Activated CD8-positive, alpha-beta memory T cell treated with anti-CD3 and anti-CD28 coated beads, Interleukin-2, amount 10 ng/mL, durations not matched to agents 7 days and 5 days (primary cell): ENCODE measurements around the gene ONECUT1. TPM values are rescaled to one million over a fixed set of nuclear protein-coding genes. Genes with fewer than 3 reads are reported as not detected.

Experiments
- ATAC-seq: fragments of 150-1000 bp; cut with Tn5 transposase; one replicate; pipeline ENCODE4 v1.10.0; 2021; ENCODE audit warnings: moderate library complexity
- CTCF ChIA-PET: fragments of 350-600 bp; sonication (Branson Sonifier 250); formaldehyde crosslinking; loops from one replicate; lab custom pipeline; 2021; ENCODE audit warnings: antibody characterized with exemption; lab: Charles Lee
- DNase-seq: peaks from one replicate; pipeline ENCODE4 v3.0.0-alpha.2; 2020
- H3K27ac Mint-ChIP-seq: one replicate; pipeline ENCODE4 v1.8.0; 2021; ENCODE audit warnings: mild to moderate bottlenecking, mixed read lengths
- H3K27me3 Mint-ChIP-seq: one replicate; pipeline ENCODE4 v1.8.0; 2021; ENCODE audit warnings: mixed read lengths
- H3K36me3 Mint-ChIP-seq: one replicate; pipeline ENCODE4 v1.8.0; 2021; ENCODE audit warnings: mild to moderate bottlenecking, mixed read lengths
- H3K4me1 Mint-ChIP-seq: one replicate; pipeline ENCODE4 v1.8.0; 2021; ENCODE audit warnings: mixed read lengths
- H3K4me3 Mint-ChIP-seq: one replicate; pipeline ENCODE4 v1.8.0; 2021; ENCODE audit warnings: mild to moderate bottlenecking, moderate library complexity, mixed read lengths
- H3K9me3 Mint-ChIP-seq: one replicate; pipeline ENCODE4 v1.8.0; 2022; ENCODE audit warnings: low read depth, mixed read lengths
- total RNA-seq, 2 experiments: library from RNA; stranded (reverse); gene quantifications; one replicate each; pipeline ENCODE4 v1.2.3, GENCODE V29; 2021

ONECUT1 gene
- total RNA-seq, 2 experiments from 2014 or later, result not detected

- no peaks in the 10 kb centered on the region for H3K9me3 Mint-ChIP-seq
- H3K4me3 Mint-ChIP-seq, result no peak overlapping the region
- ATAC-seq (no peak), DNase-seq (no peak)
- H3K27me3 Mint-ChIP-seq, result peaks cover 92% of the 10 kb centered on the region
- no peaks in the 10 kb centered on the region for H3K36me3 Mint-ChIP-seq
- no peak overlapping the region for H3K27ac Mint-ChIP-seq
- CTCF ChIA-PET, result no interaction called here
- H3K4me1 Mint-ChIP-seq, result peaks cover 16% of the 10 kb centered on the region
Observed at GRCh38 chr15:52802110-52802509, 12.0 kb upstream of the ONECUT1 start.

- CTCF ChIA-PET, result no interaction called here
- peaks cover 92% of the 10 kb centered on the region for H3K27me3 Mint-ChIP-seq
- no peak overlapping the region for H3K27ac Mint-ChIP-seq
- no peaks in the 10 kb centered on the region for H3K9me3 Mint-ChIP-seq
- DNase-seq, result no peak
- H3K4me3 Mint-ChIP-seq, result no peak overlapping the region
- peaks cover under 1% of the 10 kb centered on the region for H3K36me3 Mint-ChIP-seq
- ATAC-seq, result no peak
- H3K4me1 Mint-ChIP-seq, result peaks cover 16% of the 10 kb centered on the region
Observed at GRCh38 chr15:52801748-52802085, 11.6 kb upstream of the ONECUT1 start.

GRCh38 chr15:52800828-52801747 lies 11.0 kb upstream of the ONECUT1 start:
- H3K36me3 Mint-ChIP-seq, result peaks cover 1% of the 10 kb centered on the region
- peaks cover 92% of the 10 kb centered on the region for H3K27me3 Mint-ChIP-seq
- peaks cover 16% of the 10 kb centered on the region for H3K4me1 Mint-ChIP-seq
- DNase-seq (no peak), ATAC-seq (no peak)
- CTCF ChIA-PET, result no interaction called here
- H3K4me3 Mint-ChIP-seq, result no peak overlapping the region
- H3K27ac Mint-ChIP-seq, result no peak overlapping the region
- no peaks in the 10 kb centered on the region for H3K9me3 Mint-ChIP-seq

- Mint-ChIP-seq H3K36me3 (peaks cover 1% of the 10 kb centered on the region), H3K4me1 (peaks cover 12% of the 10 kb centered on the region), H3K9me3 (no peaks in the 10 kb centered on the region), H3K27me3 (peaks cover 96% of the 10 kb centered on the region), H3K27ac (no peak overlapping the region), H3K4me3 (no peak overlapping the region)
- no peak for DNase-seq
- CTCF ChIA-PET, result no interaction called here
- no peak for ATAC-seq
Observed at GRCh38 chr15:52799145-52799811, 9.1 kb upstream of the ONECUT1 start.

GRCh38 chr15:52798529-52799101 lies 8.5 kb upstream of the ONECUT1 start:
- CTCF ChIA-PET, result no interaction called here
- Mint-ChIP-seq H3K36me3 (peaks cover 1% of the 10 kb centered on the region), H3K4me1 (peaks cover 9% of the 10 kb centered on the region), H3K9me3 (no peaks in the 10 kb centered on the region), H3K27ac (no peak overlapping the region), H3K27me3 (peaks cover 98% of the 10 kb centered on the region), H3K4me3 (no peak overlapping the region)
- DNase-seq (no peak), ATAC-seq (no peak)

- DNase-seq (no peak), ATAC-seq (no peak)
- H3K36me3 Mint-ChIP-seq, result peaks cover 1% of the 10 kb centered on the region
- no peaks in the 10 kb centered on the region for H3K9me3 Mint-ChIP-seq
- H3K4me3 Mint-ChIP-seq, result no peak overlapping the region
- no peak overlapping the region for H3K27ac Mint-ChIP-seq
- H3K27me3 Mint-ChIP-seq, result peaks cover 98% of the 10 kb centered on the region
- CTCF ChIA-PET, result no interaction called here
- H3K4me1 Mint-ChIP-seq, result peaks cover 4% of the 10 kb centered on the region
Observed at GRCh38 chr15:52797625-52798501, 7.7 kb upstream of the ONECUT1 start.

- H3K4me1 Mint-ChIP-seq, result peaks cover 4% of the 10 kb centered on the region
- H3K36me3 Mint-ChIP-seq, result peaks cover 1% of the 10 kb centered on the region
- ATAC-seq (no peak), DNase-seq (no peak)
- peaks cover 98% of the 10 kb centered on the region for H3K27me3 Mint-ChIP-seq
- no peaks in the 10 kb centered on the region for H3K9me3 Mint-ChIP-seq
- no peak overlapping the region for H3K27ac Mint-ChIP-seq
- CTCF ChIA-PET, result no interaction called here
- H3K4me3 Mint-ChIP-seq, result no peak overlapping the region
Observed at GRCh38 chr15:52796753-52797520, 6.8 kb upstream of the ONECUT1 start.

GRCh38 chr15:52796228-52796521 lies 6.0 kb upstream of the ONECUT1 start:
- H3K36me3 Mint-ChIP-seq, result peaks cover 1% of the 10 kb centered on the region
- DNase-seq, result no peak
- no peak overlapping the region for H3K4me3 Mint-ChIP-seq
- no peaks in the 10 kb centered on the region for H3K9me3 Mint-ChIP-seq
- H3K27ac Mint-ChIP-seq, result no peak overlapping the region
- H3K4me1 Mint-ChIP-seq, result peaks cover 4% of the 10 kb centered on the region
- ATAC-seq, result no peak
- peaks cover 98% of the 10 kb centered on the region for H3K27me3 Mint-ChIP-seq
- CTCF ChIA-PET, result no interaction called here

GRCh38 chr15:52795464-52796227 lies 5.5 kb upstream of the ONECUT1 start:
- peaks cover 97% of the 10 kb centered on the region for H3K27me3 Mint-ChIP-seq
- peak overlapping the region; percentile 73 for H3K27ac Mint-ChIP-seq
- H3K4me1 Mint-ChIP-seq, result peaks cover 2% of the 10 kb centered on the region
- ATAC-seq (no peak), DNase-seq (no peak)
- H3K4me3 Mint-ChIP-seq, result no peak overlapping the region
- CTCF ChIA-PET, result no interaction called here
- H3K9me3 Mint-ChIP-seq, result no peaks in the 10 kb centered on the region
- peaks cover 1% of the 10 kb centered on the region for H3K36me3 Mint-ChIP-seq

GRCh38 chr15:52794665-52795463 lies 4.7 kb upstream of the ONECUT1 start:
- CTCF ChIA-PET, result no interaction called here
- Mint-ChIP-seq H3K4me1 (peaks cover 2% of the 10 kb centered on the region), H3K27me3 (peaks cover 95% of the 10 kb centered on the region), H3K27ac (peak overlapping the region; percentile 73), H3K4me3 (no peak overlapping the region), H3K9me3 (no peaks in the 10 kb centered on the region), H3K36me3 (peaks cover 1% of the 10 kb centered on the region)
- ATAC-seq (no peak), DNase-seq (no peak)

GRCh38 chr15:52791776-52792175 lies 1.6 kb upstream of the ONECUT1 start:
- no peak overlapping the region for H3K4me3 Mint-ChIP-seq
- H3K36me3 Mint-ChIP-seq, result peaks cover 1% of the 10 kb centered on the region
- CTCF ChIA-PET, result interaction anchor here (1.9 kb wide), 1 partner anchor 10 kb away, joined by 6 read pairs; no protein-coding TSS in a partner anchor
- H3K27ac Mint-ChIP-seq, result no peak overlapping the region
- DNase-seq, result no peak
- H3K4me1 Mint-ChIP-seq, result peaks cover 7% of the 10 kb centered on the region
- peaks cover 92% of the 10 kb centered on the region for H3K27me3 Mint-ChIP-seq
- ATAC-seq, result no peak
- H3K9me3 Mint-ChIP-seq, result no peaks in the 10 kb centered on the region
